ENCODE results near the gene LILRA5.
"Not testable (repeated sequence)": the region's sequence is repeated elsewhere in the genome, so short reads cannot be mapped to it uniquely, and the experiment has no call there.

LILRA5 gene

GRCh38 chr19:54339646-54340358, 26.8 kb upstream of the LILRA5 start:
- Mint-ChIP-seq H3K4me1 (ENCODE audit: low read depth) (no peaks in the 10 kb centered on the region), H3K4me3 (no peak overlapping the region), H3K27ac (no peak overlapping the region), H3K36me3 (ENCODE audit: low read depth) (no peaks in the 10 kb centered on the region), H3K27me3 (peaks cover 10% of the 10 kb centered on the region), H3K9me3 (no peaks in the 10 kb centered on the region)
- DNase-seq, result no peak

DNA sequence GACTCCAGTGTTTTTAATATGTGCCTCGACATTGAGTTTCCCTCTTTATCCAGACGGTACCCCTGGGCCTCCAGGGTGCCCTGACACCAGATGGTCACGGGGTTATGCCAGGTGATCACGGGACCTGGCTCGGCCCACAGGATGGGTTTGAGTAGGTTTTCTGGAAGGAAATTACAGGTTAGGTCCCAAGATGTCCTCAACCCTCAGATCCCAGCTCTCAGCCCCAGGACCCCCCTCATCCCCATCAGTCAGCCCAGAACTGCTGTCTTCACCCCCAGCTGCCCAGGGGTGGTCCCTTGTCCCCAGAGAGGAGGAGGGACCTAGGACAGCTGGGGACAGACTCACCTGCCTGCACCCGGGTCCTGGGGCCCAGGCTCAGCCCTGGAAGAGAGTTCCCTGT, 25.6 kb upstream of the LILRA5 start:
- no peak overlapping the region for H3K27ac Mint-ChIP-seq

DNA sequence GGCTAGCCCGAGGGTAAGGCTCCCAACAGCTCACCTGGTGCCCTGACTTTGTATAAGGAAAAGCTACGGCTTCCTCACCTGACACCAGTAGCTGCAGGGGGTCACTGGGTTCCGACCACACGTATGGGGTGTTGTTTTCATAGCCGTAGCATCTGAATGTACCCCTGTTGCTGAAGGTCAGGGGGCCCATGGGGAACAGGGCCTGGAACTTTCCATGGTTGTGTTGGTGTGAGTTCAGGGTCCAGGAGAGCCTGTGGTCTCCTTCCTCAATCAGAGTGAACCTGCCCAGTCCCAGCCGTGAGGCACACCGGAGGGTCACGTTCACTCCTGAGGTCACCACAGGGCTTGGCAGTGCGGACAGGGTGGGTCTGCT, 24.9 kb upstream of the LILRA5 start:
- H3K9me3 Mint-ChIP-seq, result no peaks in the 10 kb centered on the region
- DNase-seq, result no peak
- H3K36me3 Mint-ChIP-seq (ENCODE audit: low read depth), result no peaks in the 10 kb centered on the region
- H3K27me3 Mint-ChIP-seq, result peaks cover 10% of the 10 kb centered on the region
- no peaks in the 10 kb centered on the region for H3K4me1 Mint-ChIP-seq (ENCODE audit: low read depth)
- no peak overlapping the region for H3K4me3 Mint-ChIP-seq
- no peak overlapping the region for H3K27ac Mint-ChIP-seq

More for the DNA sequence above, 25.6 kb upstream of the LILRA5 start:
- no peak overlapping the region for H3K4me3 Mint-ChIP-seq
- peaks cover 10% of the 10 kb centered on the region for H3K27me3 Mint-ChIP-seq
- no peaks in the 10 kb centered on the region for H3K4me1 Mint-ChIP-seq (ENCODE audit: low read depth)
- DNase-seq, result no peak
- H3K36me3 Mint-ChIP-seq (ENCODE audit: low read depth), result no peaks in the 10 kb centered on the region
- H3K9me3 Mint-ChIP-seq, result no peaks in the 10 kb centered on the region

DNA sequence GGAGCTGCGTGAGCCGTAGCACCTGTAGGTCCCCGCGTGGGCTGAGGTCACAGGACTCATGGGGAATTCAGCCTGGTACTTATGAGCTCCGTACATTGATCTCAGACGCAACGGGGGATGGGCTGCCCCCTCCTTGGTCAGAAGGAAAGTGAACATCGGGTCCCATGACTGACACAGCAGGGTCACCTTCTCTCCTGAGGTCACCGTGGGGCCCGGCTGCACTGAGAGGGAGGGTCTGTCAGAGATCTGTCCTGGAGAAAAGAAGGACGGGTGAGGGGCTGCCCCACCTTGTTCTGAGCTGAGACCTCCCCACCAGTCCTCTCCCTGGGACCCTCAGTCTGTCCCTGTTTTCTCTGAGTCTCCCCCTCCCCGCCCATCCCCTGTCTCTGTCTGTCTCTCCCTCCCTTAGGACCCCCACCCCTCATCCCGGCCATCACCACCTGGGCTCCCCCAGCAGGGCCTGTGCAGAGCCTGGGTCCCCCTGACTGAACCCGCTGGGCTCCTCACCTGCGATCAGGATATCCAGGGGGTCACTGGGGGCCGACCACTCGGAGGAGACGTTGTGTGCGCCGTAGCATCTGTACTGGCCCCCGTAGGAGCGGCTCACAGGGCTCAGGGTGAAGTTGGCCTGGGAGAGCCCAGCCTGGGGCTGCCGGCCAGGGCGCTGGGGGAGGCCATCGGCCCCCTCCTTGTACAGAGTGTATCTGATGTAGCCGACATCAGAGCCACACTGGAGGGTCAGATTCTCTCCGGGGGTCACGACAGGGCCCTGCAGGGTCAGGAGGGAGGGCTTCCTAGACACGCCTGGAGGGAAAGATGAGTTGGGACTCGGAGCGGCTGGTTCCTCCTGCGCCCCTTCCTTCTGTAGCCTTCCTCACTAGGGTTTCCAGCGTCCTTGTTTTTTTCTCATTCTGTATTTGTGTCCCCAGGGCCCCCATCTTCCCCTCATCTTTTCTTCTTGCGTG, 24.2 kb upstream of the LILRA5 start:
- H3K9me3 Mint-ChIP-seq, result no peaks in the 10 kb centered on the region
- H3K4me3 Mint-ChIP-seq, result no peak overlapping the region
- no peaks in the 10 kb centered on the region for H3K36me3 Mint-ChIP-seq (ENCODE audit: low read depth)
- H3K4me1 Mint-ChIP-seq (ENCODE audit: low read depth), result no peaks in the 10 kb centered on the region
- H3K27me3 Mint-ChIP-seq, result peaks cover 10% of the 10 kb centered on the region
- H3K27ac Mint-ChIP-seq, result no peak overlapping the region
- no peak for DNase-seq

DNA sequence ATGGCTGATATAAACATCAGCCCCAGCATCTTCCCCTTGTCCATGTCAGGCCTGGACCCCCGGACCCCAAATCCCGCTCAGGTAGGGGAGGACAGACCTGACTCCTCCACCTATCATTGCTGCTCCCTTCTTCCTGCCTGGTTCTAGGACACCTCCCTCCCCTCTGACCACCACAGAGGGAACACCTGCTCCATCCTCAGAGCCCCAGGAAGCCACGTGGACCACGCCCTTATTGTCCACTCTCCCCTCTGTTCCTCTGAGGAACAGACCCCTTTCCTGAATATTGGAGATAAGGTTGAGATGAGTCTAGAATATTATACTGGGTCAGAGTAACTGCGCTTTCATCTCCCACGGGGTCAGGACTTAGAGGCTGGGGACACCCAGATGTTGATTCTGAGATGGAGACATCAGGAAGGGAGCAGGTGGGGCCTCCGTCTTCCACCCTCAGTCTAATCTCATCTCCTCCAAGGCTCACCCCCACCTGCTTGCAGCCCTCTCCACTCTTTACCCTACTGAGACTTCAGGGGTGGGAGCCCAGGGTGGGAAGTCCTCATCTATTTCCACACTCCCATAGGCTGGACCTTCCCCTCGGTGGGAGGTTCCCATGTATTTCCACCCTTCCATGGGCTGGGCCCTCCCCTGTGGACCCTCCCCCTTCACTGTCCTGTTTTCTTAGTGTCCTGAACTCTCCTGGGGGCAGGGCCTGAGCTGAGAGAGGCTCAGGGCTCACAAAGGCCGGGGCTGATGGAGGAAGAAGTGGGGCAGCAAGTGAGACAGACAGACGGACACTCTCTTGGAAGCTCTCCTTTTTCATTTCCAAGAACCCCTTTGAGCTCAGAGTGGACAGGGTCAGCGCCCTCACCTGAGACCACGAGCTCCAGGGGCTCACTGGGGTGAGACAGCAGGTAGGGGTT, 23.3 kb upstream of the LILRA5 start:
- no peak overlapping the region for H3K4me3 Mint-ChIP-seq
- peaks cover 10% of the 10 kb centered on the region for H3K27me3 Mint-ChIP-seq
- no peak overlapping the region for H3K27ac Mint-ChIP-seq
- no peaks in the 10 kb centered on the region for H3K4me1 Mint-ChIP-seq (ENCODE audit: low read depth)
- no peaks in the 10 kb centered on the region for H3K36me3 Mint-ChIP-seq (ENCODE audit: low read depth)
- no peaks in the 10 kb centered on the region for H3K9me3 Mint-ChIP-seq
- DNase-seq, result no peak

GRCh38 chr19:54335164-54335563, 22.2 kb upstream of the LILRA5 start:
- no peaks in the 10 kb centered on the region for H3K4me1 Mint-ChIP-seq (ENCODE audit: low read depth)
- H3K9me3 Mint-ChIP-seq, result no peaks in the 10 kb centered on the region
- peaks cover 10% of the 10 kb centered on the region for H3K27me3 Mint-ChIP-seq
- H3K4me3 Mint-ChIP-seq, result no peak overlapping the region
- no peak overlapping the region for H3K27ac Mint-ChIP-seq
- no peak for DNase-seq
- no peaks in the 10 kb centered on the region for H3K36me3 Mint-ChIP-seq (ENCODE audit: low read depth)

DNA sequence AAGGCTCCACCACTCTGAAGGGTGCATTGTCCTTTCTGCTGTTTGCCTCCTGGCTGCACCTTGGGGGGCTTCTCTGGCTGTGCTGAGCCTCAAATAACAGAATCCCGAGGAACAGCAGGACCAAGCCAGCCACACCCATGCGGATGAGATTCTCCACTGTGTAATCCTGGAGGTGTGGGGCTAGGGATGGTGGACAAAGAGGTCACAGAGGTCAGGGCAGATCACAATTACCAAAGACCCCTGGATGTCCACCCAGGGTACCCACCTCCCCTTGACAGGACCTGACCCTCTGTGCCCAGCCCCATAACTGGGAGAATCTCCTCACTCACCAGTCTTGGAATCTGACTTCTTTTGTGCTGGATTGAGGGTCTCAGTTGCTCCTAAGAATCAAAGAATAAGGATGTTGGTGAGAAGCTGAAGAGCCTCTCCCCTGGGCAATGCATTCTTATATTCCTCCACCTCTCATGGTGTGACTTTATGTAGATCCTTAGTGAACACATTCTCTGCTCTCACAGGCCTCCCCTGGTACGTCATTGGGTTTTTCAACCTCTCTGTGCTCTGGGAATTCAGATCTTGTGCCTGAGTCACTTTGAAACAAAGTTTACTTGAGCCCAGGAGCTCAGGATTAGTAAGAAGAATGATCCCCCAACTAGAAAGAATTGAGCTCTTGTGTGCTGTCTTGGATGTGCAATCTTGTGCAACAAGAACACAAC, 20.8 kb upstream of the LILRA5 start:
- Mint-ChIP-seq H3K9me3 (peaks cover 1% of the 10 kb centered on the region), H3K4me1 (ENCODE audit: low read depth) (peaks cover 3% of the 10 kb centered on the region), H3K27ac (no peak overlapping the region), H3K36me3 (ENCODE audit: low read depth) (no peaks in the 10 kb centered on the region), H3K27me3 (peaks cover 4% of the 10 kb centered on the region), H3K4me3 (no peak overlapping the region)
- DNase-seq, result no peak

- DNase-seq, result no peak
- H3K27me3 Mint-ChIP-seq, result no peaks in the 10 kb centered on the region
- H3K4me1 Mint-ChIP-seq (ENCODE audit: low read depth), result peaks cover 16% of the 10 kb centered on the region
- H3K4me3 Mint-ChIP-seq, result no peak overlapping the region
- no peaks in the 10 kb centered on the region for H3K36me3 Mint-ChIP-seq (ENCODE audit: low read depth)
- H3K9me3 Mint-ChIP-seq, result peaks cover 4% of the 10 kb centered on the region
- H3K27ac Mint-ChIP-seq, result no peak overlapping the region
Measured at GRCh38 chr19:54332149-54332548, 19.2 kb upstream of the LILRA5 start.

DNA sequence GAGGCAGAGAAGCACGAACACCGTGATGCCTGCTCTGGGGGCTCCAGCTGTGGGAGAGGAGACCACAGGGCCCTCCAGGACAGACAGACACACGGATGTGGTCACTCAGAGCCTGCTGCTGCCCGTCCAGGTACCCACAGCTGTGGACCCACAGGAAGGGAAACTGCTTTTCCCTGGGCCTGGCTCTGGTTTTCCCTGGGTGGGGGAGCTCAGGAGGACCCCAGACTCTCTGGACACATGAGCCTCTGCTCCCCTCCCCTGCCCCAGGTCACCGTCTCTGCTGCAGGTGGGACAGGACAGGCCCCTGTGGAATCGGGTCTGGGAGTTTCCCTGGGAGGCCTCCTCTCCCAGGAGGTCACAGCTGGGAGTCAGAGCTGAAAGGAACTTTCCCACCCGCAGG, 18.7 kb upstream of the LILRA5 start:
- H3K4me3 Mint-ChIP-seq, result no peak overlapping the region
- peaks cover 21% of the 10 kb centered on the region for H3K4me1 Mint-ChIP-seq (ENCODE audit: low read depth)
- no peaks in the 10 kb centered on the region for H3K36me3 Mint-ChIP-seq (ENCODE audit: low read depth)
- no peak overlapping the region for H3K27ac Mint-ChIP-seq
- H3K9me3 Mint-ChIP-seq, result peaks cover 4% of the 10 kb centered on the region
- no peaks in the 10 kb centered on the region for H3K27me3 Mint-ChIP-seq
- no peak for DNase-seq

DNA sequence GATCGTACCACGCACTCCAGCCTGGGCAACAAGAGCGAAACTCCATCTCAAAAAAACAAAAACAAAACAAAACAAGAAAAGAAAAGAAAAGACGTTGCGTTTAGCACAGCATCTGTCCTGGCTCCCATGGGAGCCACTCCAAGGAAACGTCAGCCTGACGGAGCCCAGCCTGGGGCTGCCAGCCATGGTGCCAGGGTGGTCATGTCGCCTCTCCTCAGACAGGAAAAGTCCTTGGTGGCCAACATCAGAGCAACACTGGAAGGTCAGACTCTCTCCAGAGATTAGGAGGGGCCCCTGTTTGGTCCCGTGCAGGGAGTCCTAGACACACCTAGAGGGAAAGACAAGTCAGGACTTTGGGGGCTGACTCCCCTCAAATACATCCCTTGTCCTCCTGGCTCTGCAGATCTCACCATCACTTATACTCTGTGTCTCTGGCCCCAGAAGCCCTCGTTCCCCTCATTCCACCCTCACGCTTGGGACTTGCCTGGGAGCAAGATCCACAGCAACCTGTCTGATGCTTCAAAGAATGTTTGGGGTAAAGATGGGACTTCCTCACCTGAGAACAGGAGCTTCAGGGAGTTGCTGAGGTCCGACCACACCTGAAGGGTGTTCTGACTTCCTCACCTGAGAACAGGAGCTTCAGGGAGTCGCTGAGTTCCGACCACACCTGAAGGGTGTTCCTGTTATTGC, 16.7 kb upstream of the LILRA5 start:
- Mint-ChIP-seq H3K9me3 (peaks cover 4% of the 10 kb centered on the region), H3K27ac (no peak overlapping the region), H3K36me3 (ENCODE audit: low read depth) (no peaks in the 10 kb centered on the region), H3K4me1 (ENCODE audit: low read depth) (peaks cover 26% of the 10 kb centered on the region), H3K4me3 (no peak overlapping the region), H3K27me3 (peaks cover 5% of the 10 kb centered on the region)
- DNase-seq, result no peak

- H3K9me3 Mint-ChIP-seq; H3K27ac Mint-ChIP-seq; H3K36me3 Mint-ChIP-seq (ENCODE audit: low read depth); DNase-seq; H3K4me3 Mint-ChIP-seq; H3K27me3 Mint-ChIP-seq: not testable (repeated sequence)
- H3K4me1 Mint-ChIP-seq (ENCODE audit: low read depth), result peaks cover 26% of the 10 kb centered on the region
Measured at GRCh38 chr19:54328781-54329180, 15.8 kb upstream of the LILRA5 start.

- Mint-ChIP-seq H3K27me3 (peaks cover 13% of the 10 kb centered on the region), H3K9me3 (peaks cover 4% of the 10 kb centered on the region), H3K36me3 (ENCODE audit: low read depth) (no peaks in the 10 kb centered on the region), H3K27ac (no peak overlapping the region), H3K4me1 (ENCODE audit: low read depth) (peaks cover 26% of the 10 kb centered on the region), H3K4me3 (no peak overlapping the region)
- no peak for DNase-seq
Measured at GRCh38 chr19:54325631-54326030, 12.7 kb upstream of the LILRA5 start.

DNA sequence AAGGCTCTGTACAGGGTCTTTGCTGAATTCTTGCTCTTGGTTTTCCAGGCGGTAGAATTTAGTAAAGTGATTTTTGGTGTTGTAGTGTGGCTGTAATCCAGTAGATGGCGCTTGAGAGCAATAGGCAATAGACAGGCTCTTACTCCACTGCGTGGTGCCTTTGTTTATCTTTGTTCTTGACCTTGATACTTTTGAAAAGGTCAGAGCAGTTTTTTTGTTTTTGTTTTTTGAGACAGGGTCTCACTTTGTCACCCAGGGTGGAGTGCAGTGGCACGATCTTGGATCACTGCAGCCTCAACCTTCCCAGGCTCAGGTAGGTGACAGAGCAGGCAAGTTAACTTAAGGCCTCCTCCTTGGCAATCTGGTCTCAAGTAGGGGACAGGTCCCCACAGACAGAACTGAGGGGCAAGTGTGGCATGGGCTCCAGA, 12.2 kb upstream of the LILRA5 start:
- peaks cover 13% of the 10 kb centered on the region for H3K27me3 Mint-ChIP-seq
- no peak overlapping the region for H3K4me3 Mint-ChIP-seq
- DNase-seq, result peak; percentile 54
- H3K36me3 Mint-ChIP-seq (ENCODE audit: low read depth), result no peaks in the 10 kb centered on the region
- H3K27ac Mint-ChIP-seq, result no peak overlapping the region
- peaks cover 4% of the 10 kb centered on the region for H3K9me3 Mint-ChIP-seq
- peaks cover 26% of the 10 kb centered on the region for H3K4me1 Mint-ChIP-seq (ENCODE audit: low read depth)
